ENCODE data around the gene S100A2.
A peak's percentile ranks its signal among the peaks of the same experiment; 100 is the strongest.

S100A2 gene

DNA sequence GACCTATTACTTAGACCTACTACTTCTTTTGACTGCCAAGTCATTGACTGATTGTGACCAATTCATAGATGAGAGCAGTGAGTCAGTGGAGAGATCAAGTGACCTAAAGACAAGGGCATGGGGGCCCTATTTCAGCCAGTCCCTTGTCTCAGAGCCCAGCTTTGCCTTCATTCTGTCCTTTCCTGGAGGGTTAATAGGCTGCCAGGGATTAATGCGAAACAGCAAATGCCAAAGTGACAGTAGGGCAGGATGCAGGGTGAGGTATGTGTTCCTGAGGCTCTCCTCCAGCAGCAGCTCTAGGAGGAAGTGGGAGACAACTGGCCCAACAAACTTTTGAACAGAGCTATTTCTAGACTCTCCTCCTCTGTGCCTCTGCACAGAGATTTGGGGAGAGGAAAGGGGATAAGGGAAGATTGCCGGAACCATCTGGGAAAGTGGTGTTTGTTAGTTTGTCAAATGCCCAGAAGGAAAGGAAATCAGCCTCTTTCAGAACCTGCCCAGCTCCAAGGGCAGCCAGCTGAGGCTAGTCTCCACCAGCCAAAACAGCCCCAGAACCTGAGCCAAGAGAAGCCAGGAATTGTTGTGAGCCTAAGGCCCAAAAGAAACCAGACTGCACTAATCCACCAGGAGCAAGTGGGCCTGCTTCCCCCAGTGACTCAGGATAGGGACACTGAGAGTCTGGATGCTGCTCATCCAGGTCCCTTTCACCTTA, 11.7 kb downstream of the S100A2 start:
- Histone ChIP-seq H3K9me3 (ENCODE audit: insufficient read depth, low read depth, low read length) (no peaks in the 10 kb centered on the region), H3K79me2 (ENCODE audit: insufficient read depth, low read length) (no peaks in the 10 kb centered on the region), H3K27me3 (ENCODE audit: insufficient read depth, low read length, poor library complexity, severe bottlenecking) (no peaks in the 10 kb centered on the region), H3K9me2 (replicated peaks; ENCODE audit: low read depth, low read length) (no peaks in the 10 kb centered on the region), H3F3A (ENCODE audit: low read depth) (no peaks in the 10 kb centered on the region), H4K20me1 (ENCODE audit: insufficient read depth, low read length, poor library complexity, severe bottlenecking) (no peaks in the 10 kb centered on the region), H2AFZ (ENCODE audit: low read length) (no peak overlapping the region), H3K4me3 (ENCODE audit: low read length, poor library complexity, severe bottlenecking) (no peak overlapping the region), H3K36me3 (ENCODE audit: insufficient read depth, low read length) (no peaks in the 10 kb centered on the region), H3K9ac (ENCODE audit: low read depth, low read length, poor library complexity, severe bottlenecking) (peak overlapping the region; percentile 35), H3K4me2 (ENCODE audit: low read depth, low read length, poor library complexity, severe bottlenecking) (no peak overlapping the region), H3K4me1 (ENCODE audit: insufficient read depth, low read length, poor library complexity, severe bottlenecking) (peaks cover 27% of the 10 kb centered on the region)
- TF ChIP-seq EZH2phosphoT487 (IDR thresholded peaks at IDR 0.05; ENCODE audit: borderline replicate concordance) = no peak
- no peak for TF ChIP-seq CTCF (conservative IDR thresholded peaks at IDR 0.05; ENCODE audit: low read length)

- Histone ChIP-seq H3K9me2 (replicated peaks; ENCODE audit: low read depth, low read length) (no peaks in the 10 kb centered on the region), H4K20me1 (ENCODE audit: insufficient read depth, low read length, poor library complexity, severe bottlenecking) (no peaks in the 10 kb centered on the region), H3K9ac (ENCODE audit: low read depth, low read length, poor library complexity, severe bottlenecking) (no peak overlapping the region), H3K79me2 (ENCODE audit: insufficient read depth, low read length) (no peaks in the 10 kb centered on the region), H3K4me3 (ENCODE audit: low read length, poor library complexity, severe bottlenecking) (no peak overlapping the region), H3K27me3 (ENCODE audit: insufficient read depth, low read length, poor library complexity, severe bottlenecking) (no peaks in the 10 kb centered on the region), H3K36me3 (ENCODE audit: insufficient read depth, low read length) (no peaks in the 10 kb centered on the region), H3K4me2 (ENCODE audit: low read depth, low read length, poor library complexity, severe bottlenecking) (no peak overlapping the region), H3K9me3 (ENCODE audit: insufficient read depth, low read depth, low read length) (no peaks in the 10 kb centered on the region), H3F3A (ENCODE audit: low read depth) (no peaks in the 10 kb centered on the region), H3K4me1 (ENCODE audit: insufficient read depth, low read length, poor library complexity, severe bottlenecking) (peaks cover 34% of the 10 kb centered on the region), H2AFZ (ENCODE audit: low read length) (no peak overlapping the region)
- TF ChIP-seq EZH2phosphoT487 (IDR thresholded peaks at IDR 0.05; ENCODE audit: borderline replicate concordance) (no peak), CTCF (conservative IDR thresholded peaks at IDR 0.05; ENCODE audit: low read length) (no peak)
These were observed 12.5 kb downstream of the S100A2 start for GRCh38 chr1:153553096-153553495.

DNA sequence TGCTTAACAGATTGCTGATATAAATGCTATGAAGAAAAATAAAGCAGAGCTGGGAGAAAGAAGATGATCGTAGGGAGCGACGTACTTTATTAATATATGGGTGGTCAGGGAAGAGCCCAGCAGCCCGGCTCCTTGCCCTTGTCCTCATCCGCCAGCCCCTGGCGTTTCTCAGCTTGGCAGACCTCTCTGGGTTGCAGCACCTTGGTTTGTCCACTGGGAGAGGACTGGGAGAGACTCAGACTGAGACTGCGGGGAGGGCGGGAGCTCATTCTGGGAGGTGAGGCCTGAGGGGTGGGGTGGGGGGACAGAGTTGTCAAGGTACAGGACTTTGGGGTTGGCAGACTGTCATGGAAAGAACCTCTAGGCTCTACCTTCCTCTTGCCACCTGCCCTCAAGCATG, 13.3 kb downstream of the S100A2 start:
- H3K9me3 ChIP-seq (ENCODE audit: insufficient read depth, low read depth, low read length) = no peaks in the 10 kb centered on the region
- H3K4me3 ChIP-seq (ENCODE audit: low read length, poor library complexity, severe bottlenecking) = no peak overlapping the region
- no peaks in the 10 kb centered on the region for H3K9me2 ChIP-seq (replicated peaks; ENCODE audit: low read depth, low read length)
- H3F3A ChIP-seq (ENCODE audit: low read depth) = no peaks in the 10 kb centered on the region
- no peak overlapping the region for H3K4me2 ChIP-seq (ENCODE audit: low read depth, low read length, poor library complexity, severe bottlenecking)
- peaks cover 41% of the 10 kb centered on the region for H3K4me1 ChIP-seq (ENCODE audit: insufficient read depth, low read length, poor library complexity, severe bottlenecking)
- no peaks in the 10 kb centered on the region for H4K20me1 ChIP-seq (ENCODE audit: insufficient read depth, low read length, poor library complexity, severe bottlenecking)
- TF ChIP-seq EZH2phosphoT487 (IDR thresholded peaks at IDR 0.05; ENCODE audit: borderline replicate concordance) (no peak), CTCF (conservative IDR thresholded peaks at IDR 0.05; ENCODE audit: low read length) (no peak; the same call in none of the 2 replicates)
- no peaks in the 10 kb centered on the region for H3K36me3 ChIP-seq (ENCODE audit: insufficient read depth, low read length)
- H2AFZ ChIP-seq (ENCODE audit: low read length) = no peak overlapping the region
- no peaks in the 10 kb centered on the region for H3K79me2 ChIP-seq (ENCODE audit: insufficient read depth, low read length)
- H3K9ac ChIP-seq (ENCODE audit: low read depth, low read length, poor library complexity, severe bottlenecking) = no peak overlapping the region
- H3K27me3 ChIP-seq (ENCODE audit: insufficient read depth, low read length, poor library complexity, severe bottlenecking) = no peaks in the 10 kb centered on the region
